ENCODE results near the gene IWS1.

IWS1 gene

DNA sequence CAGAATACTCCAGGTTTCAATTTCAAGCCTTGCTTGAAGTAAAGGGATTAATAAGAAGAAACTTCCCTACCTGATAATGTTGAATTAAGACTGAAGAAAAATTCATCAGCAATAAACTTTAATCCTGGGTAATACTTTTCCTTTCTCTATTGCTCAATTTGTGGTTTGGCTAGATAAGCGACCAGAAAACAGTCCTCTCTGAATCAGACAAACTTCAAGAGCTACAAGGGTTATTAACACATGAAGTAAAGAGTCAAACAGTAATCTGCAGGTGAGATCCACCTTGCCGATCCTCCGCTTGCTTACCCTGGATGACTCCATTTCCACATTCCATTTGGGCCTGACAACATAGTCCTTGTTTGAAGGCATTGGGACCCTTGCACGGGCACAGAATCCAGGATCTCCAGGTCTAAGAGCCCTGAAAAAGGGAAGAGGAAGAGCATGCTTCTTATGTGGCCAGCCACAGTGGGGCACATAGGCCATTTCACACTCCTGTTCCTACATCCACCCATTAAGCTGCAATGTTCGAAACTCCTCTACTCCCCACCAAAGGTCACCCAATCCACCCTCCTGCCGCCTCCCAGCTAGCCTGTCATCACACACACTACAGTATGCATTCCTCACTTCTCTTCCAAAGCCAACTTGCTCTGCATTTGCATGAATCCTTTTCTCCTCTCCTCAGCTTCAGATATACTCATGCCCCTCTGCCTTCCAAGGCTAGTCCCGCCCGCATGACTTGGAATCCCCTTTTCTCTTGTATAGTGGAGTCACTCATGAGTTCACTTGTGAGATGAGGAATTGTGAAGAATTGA lies 39.8 kb downstream of the IWS1 start:
- no peak for DNase-seq

GRCh38 chr2:127485694-127486071 lies 40.6 kb downstream of the IWS1 start:
- peak; percentile 20 for DNase-seq

- no peak for DNase-seq
These were observed 41.1 kb downstream of the IWS1 start for GRCh38 chr2:127485051-127485693.

- DNase-seq: no peak
These were observed 44.3 kb downstream of the IWS1 start for GRCh38 chr2:127482031-127482430.

- no peak for DNase-seq
These were observed 46.2 kb downstream of the IWS1 start for GRCh38 chr2:127479866-127480743.

- DNase-seq: peak; percentile 45
These were observed 47.0 kb downstream of the IWS1 start for GRCh38 chr2:127479219-127479825.

- DNase-seq: no peak
These were observed 50.5 kb downstream of the IWS1 start for GRCh38 chr2:127475788-127476187.

DNA sequence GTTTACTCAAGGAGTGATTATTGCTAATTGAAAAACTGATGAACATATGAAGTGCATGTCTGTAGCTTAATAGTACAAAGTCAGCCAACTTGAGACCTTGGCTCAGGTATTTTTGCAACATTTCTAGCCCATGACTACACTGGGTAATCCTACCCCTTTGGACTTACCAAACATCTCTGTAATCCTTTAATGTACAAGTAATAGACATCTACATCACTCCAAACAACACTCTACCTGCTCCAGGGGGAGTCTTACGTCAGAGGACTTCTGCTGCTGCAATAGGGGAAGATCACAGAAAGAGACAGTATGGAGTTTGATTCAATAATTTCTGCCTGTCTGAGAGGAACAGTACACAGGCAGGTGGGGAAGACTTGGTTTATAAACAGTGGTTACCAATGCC lies 54.0 kb downstream of the IWS1 start:
- no peak for DNase-seq

- no peak for DNase-seq
These were observed 54.9 kb downstream of the IWS1 start for GRCh38 chr2:127471286-127471988.

- no peak for DNase-seq
These were observed 56.3 kb downstream of the IWS1 start for GRCh38 chr2:127469974-127470373.

- no peak for DNase-seq
These were observed 57.2 kb downstream of the IWS1 start for GRCh38 chr2:127469051-127469450.

GRCh38 chr2:127465258-127465657 lies 61.0 kb downstream of the IWS1 start:
- DNase-seq: peak; percentile 24

GRCh38 chr2:127464470-127465257 lies 61.6 kb downstream of the IWS1 start:
- no peak for DNase-seq

- DNase-seq: no peak
These were observed 62.9 kb downstream of the IWS1 start for GRCh38 chr2:127463155-127463991.

- no peak for DNase-seq
These were observed 63.8 kb downstream of the IWS1 start for GRCh38 chr2:127462461-127462860.

GRCh38 chr2:127456960-127457359 lies 69.3 kb downstream of the IWS1 start:
- DNase-seq: no peak

- DNase-seq: peak; percentile 15
These were observed 70.5 kb downstream of the IWS1 start for GRCh38 chr2:127455566-127456493.

DNA sequence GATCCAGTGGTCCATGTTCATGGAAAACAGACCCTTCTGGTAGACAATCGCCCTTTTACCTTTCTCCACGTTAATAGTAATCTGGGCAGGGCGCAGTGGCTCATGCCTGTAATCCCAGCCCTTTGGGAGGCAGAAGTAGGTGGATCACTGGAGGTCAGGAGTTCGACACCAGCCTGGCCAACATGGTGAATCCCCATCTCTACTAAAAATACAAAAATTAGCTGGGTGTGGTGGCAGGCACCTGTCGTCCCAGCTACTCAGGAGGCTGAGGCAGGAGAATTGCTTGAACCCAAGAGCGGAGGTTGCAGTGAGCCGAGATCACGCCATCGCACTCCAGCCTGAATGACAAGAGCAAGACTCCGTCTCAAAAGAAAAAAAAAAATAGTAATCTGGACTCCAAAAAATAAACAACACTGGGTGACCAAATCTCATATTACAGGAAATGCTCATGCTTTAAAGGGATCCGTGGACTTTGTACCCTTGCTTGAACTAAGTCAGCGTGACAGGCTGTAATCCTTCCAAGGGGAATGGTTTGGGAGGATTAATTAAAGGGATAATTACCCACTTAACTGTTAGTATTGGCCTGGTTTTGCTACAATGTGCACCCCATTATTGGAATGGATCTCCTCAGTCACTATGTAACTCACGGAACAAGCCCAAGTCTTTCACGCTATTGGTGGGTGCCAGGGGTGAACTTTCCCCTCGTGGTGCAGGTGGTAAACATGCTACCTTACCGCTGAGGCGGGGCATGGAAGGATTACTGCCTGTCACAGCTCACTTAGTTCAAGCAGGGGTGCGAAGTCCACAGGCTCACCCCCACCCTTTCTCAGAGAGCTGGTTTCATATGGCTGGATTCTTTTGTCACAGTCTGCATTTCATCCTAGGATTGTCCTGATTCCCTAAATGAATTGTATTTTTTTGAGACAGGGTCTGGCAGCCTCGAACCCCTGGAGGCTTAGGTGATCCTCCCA lies 71.4 kb downstream of the IWS1 start:
- no peak for DNase-seq
